H9 (cell line): ENCODE results near the gene SIPA1L3. TPM values are rescaled to one million over a fixed set of nuclear protein-coding genes. Genes with fewer than 3 reads are reported as not detected.

Experiments
- DNase-seq: peaks from one replicate; pipeline ENCODE4 v3.0.0-alpha.2; 2017
- H2AFZ ChIP-seq: one replicate; pipeline ENCODE4 v1.6.1; 2013; ENCODE audit warnings: mild to moderate bottlenecking, low read length, control low read depth, moderate library complexity
- H2AK5ac ChIP-seq: 2 replicates; pipeline ENCODE4 v1.6.1; 2013; ENCODE audit warnings: low read length, control low read depth, mixed read lengths; ENCODE audit not compliant: insufficient read length
- H2BK120ac ChIP-seq: one replicate; pipeline ENCODE4 v1.6.1; 2013; ENCODE audit warnings: low read depth, mild to moderate bottlenecking, low read length, control low read depth, inconsistent platforms; ENCODE audit not compliant: poor library complexity, severe bottlenecking
- H2BK12ac ChIP-seq: 2 replicates; pipeline ENCODE4 v1.6.1; 2013; ENCODE audit warnings: low read length, control low read depth, mixed read lengths, low read depth; ENCODE audit not compliant: insufficient read length
- H2BK15ac ChIP-seq: 2 replicates; pipeline ENCODE4 v1.6.1; 2013; ENCODE audit warnings: low read depth, low read length, control low read depth
- H2BK20ac ChIP-seq: one replicate; pipeline ENCODE4 v1.6.1; 2013; ENCODE audit warnings: low read depth, mild to moderate bottlenecking, low read length, control low read depth, inconsistent platforms; ENCODE audit not compliant: poor library complexity, severe bottlenecking
- H2BK5ac ChIP-seq: 2 replicates; pipeline ENCODE4 v1.6.1; 2013; ENCODE audit warnings: low read length, control low read depth, mixed read lengths; ENCODE audit not compliant: insufficient read length
- H3K14ac ChIP-seq: 2 replicates; pipeline ENCODE4 v1.6.1; 2013; ENCODE audit warnings: low read length, control low read depth; ENCODE audit not compliant: insufficient read depth
- H3K18ac ChIP-seq: 2 replicates; pipeline ENCODE4 v1.6.1; 2013; ENCODE audit warnings: low read depth, mild to moderate bottlenecking, mixed read lengths, low read length, control low read depth; ENCODE audit not compliant: insufficient read length
- H3K23ac ChIP-seq: 2 replicates; pipeline ENCODE4 v1.6.1; 2013; ENCODE audit warnings: low read length, control low read depth, mixed read lengths, low read depth; ENCODE audit not compliant: insufficient read length
- H3K23me2 ChIP-seq: 2 replicates; pipeline ENCODE4 v1.6.1; 2013; ENCODE audit warnings: low read depth, mild to moderate bottlenecking, mixed read lengths, low read length, control low read depth; ENCODE audit not compliant: insufficient read length, poor library complexity, severe bottlenecking
- H3K27ac ChIP-seq: 2 replicates; pipeline ENCODE4 v1.5.1; 2013; ENCODE audit warnings: low read length, control low read depth, mixed read lengths, low read depth; ENCODE audit not compliant: insufficient read length
- H3K27me3 ChIP-seq: 2 replicates; pipeline ENCODE4 v1.6.1; 2013; ENCODE audit warnings: low read length, control low read depth, inconsistent platforms; ENCODE audit not compliant: insufficient read depth
- H3K4ac ChIP-seq: 2 replicates; pipeline ENCODE4 v1.6.1; 2013; ENCODE audit warnings: low read depth, mild to moderate bottlenecking, control low read depth, inconsistent platforms, low read length, moderate library complexity
- H3K4me1 ChIP-seq: 2 replicates; pipeline ENCODE4 v1.6.1; 2013; ENCODE audit warnings: low read length, control low read depth, inconsistent platforms; ENCODE audit not compliant: insufficient read depth
- H3K4me2 ChIP-seq: 2 replicates; pipeline ENCODE4 v1.6.1; 2013; ENCODE audit warnings: low read length, control low read depth, mixed read lengths; ENCODE audit not compliant: insufficient read length, insufficient read depth
- H3K56ac ChIP-seq: 2 replicates; pipeline ENCODE4 v1.6.1; 2013; ENCODE audit warnings: low read depth, mild to moderate bottlenecking, mixed read lengths, low read length, control low read depth; ENCODE audit not compliant: insufficient read length
- H3K79me1 ChIP-seq: 2 replicates; pipeline ENCODE4 v1.6.1; 2013; ENCODE audit warnings: low read depth, mild to moderate bottlenecking, moderate library complexity, low read length, control low read depth, inconsistent platforms; ENCODE audit not compliant: insufficient read depth, poor library complexity, severe bottlenecking
- H3K79me2 ChIP-seq: 2 replicates; pipeline ENCODE4 v1.6.1; 2013; ENCODE audit warnings: low read length, control low read depth, inconsistent platforms; ENCODE audit not compliant: insufficient read depth
- H3K9ac ChIP-seq: 2 replicates; pipeline ENCODE4 v1.6.1; 2013; ENCODE audit warnings: low read length, control low read depth, mixed read lengths; ENCODE audit not compliant: insufficient read length; ENCODE audit errors: extremely low read depth
- H3K9me3 ChIP-seq: one replicate; pipeline ENCODE4 v1.6.1; 2013; ENCODE audit warnings: low read depth, low read length, inconsistent platforms; ENCODE audit not compliant: control insufficient read depth
- H3T11ph ChIP-seq: one replicate; pipeline ENCODE4 v1.6.1; 2013; ENCODE audit warnings: mild to moderate bottlenecking, low read length, control low read depth, inconsistent platforms
- H4K20me1 ChIP-seq: one replicate; pipeline ENCODE4 v1.6.1; 2013; ENCODE audit not compliant: control insufficient read depth, insufficient read length, insufficient read depth
- H4K5ac ChIP-seq: 2 replicates; pipeline ENCODE4 v1.6.1; 2013; ENCODE audit warnings: low read depth, mild to moderate bottlenecking, mixed read lengths, low read length, control low read depth; ENCODE audit not compliant: insufficient read length
- H4K8ac ChIP-seq: replicated peaks from 2 replicates; pipeline ENCODE4 v1.6.1; 2013; ENCODE audit warnings: low read length, control low read depth, mixed read lengths, low read depth; ENCODE audit not compliant: insufficient read length
- H4K91ac ChIP-seq: 2 replicates; pipeline ENCODE4 v1.6.1; 2013; ENCODE audit warnings: low read depth, mild to moderate bottlenecking, moderate library complexity, mixed read lengths, low read length, control low read depth; ENCODE audit not compliant: insufficient read length
- H3K27ac Mint-ChIP-seq, 3 experiments: 2 replicates in 2 of 3; 3 replicates in 1 of 3; pipeline ENCODE4 v1.8.0; 2020 to 2021; ENCODE audit warnings: mixed read lengths in 3 of 3, mild to moderate bottlenecking in 1 of 3, moderate library complexity in 1 of 3
- H3K27me3 Mint-ChIP-seq: 2 replicates; pipeline ENCODE4 v1.8.0; 2021; ENCODE audit warnings: low read depth, mild to moderate bottlenecking, moderate library complexity, mixed read lengths
- H3K36me3 Mint-ChIP-seq, 3 experiments: 2 replicates in 2 of 3; 3 replicates in 1 of 3; pipeline ENCODE4 v1.8.0; 2020 to 2021; ENCODE audit warnings: low read depth in 3 of 3, mixed read lengths in 3 of 3; ENCODE audit not compliant: insufficient read depth in 1 of 3
- H3K4me1 Mint-ChIP-seq, 2 experiments: 2 replicates each; pipeline ENCODE4 v1.8.0; 2020; ENCODE audit warnings: mixed read lengths in 2 of 2
- H3K4me3 Mint-ChIP-seq, 2 experiments: 2 replicates in 1 of 2; 3 replicates in 1 of 2; pipeline ENCODE4 v1.8.0; 2020 to 2021; ENCODE audit warnings: mild to moderate bottlenecking in 2 of 2, mixed read lengths in 2 of 2, moderate library complexity in 1 of 2
- H3K9me3 Mint-ChIP-seq, 2 experiments: 2 replicates in 1 of 2; 3 replicates in 1 of 2; pipeline ENCODE4 v1.8.0; 2020; ENCODE audit warnings: mild to moderate bottlenecking in 2 of 2, mixed read lengths in 2 of 2, moderate library complexity in 1 of 2
- CTCF ChIP-seq: fragments of 200-600 bp; sonication (generic); conservative IDR thresholded peaks from 3 replicates; pipeline ENCODE4 v1.8.0; 2021; ENCODE audit warnings: antibody characterized with exemption, mild to moderate bottlenecking
- WGBS: extraction: QIAGEN DNeasy Blood & Tissue Kit; methylation state at CpG from one replicate; pipeline ENCODE4 v1.1.7; 2013; ENCODE audit warnings: missing lambda C conversion rate, low lambda C conversion rate, mixed read lengths; ENCODE audit not compliant: insufficient read length; ENCODE audit errors: extremely low coverage; 5-methylcytosine and 5-hydroxymethylcytosine counted together
- total RNA-seq: library from RNA; stranded (reverse); gene quantifications from 2 replicates; pipeline ENCODE4 v1.2.1, GENCODE V29; 2021

The SIPA1L3 gene
- total RNA-seq, 1 experiment from 2014 or later = 40.1 TPM

- H3K4me3 Mint-ChIP-seq = no peak overlapping the region
- Histone ChIP-seq H3K79me2 (no peaks in the 10 kb centered on the region), H3K23ac (no peak overlapping the region), H3K4me1 (peaks cover 3% of the 10 kb centered on the region; the same call in 1 of the 2 replicates), H3K27me3 (no peaks in the 10 kb centered on the region), H2BK12ac (no peak overlapping the region), H2BK20ac (no peak overlapping the region), H4K5ac (no peak overlapping the region), H3K9ac (no peak overlapping the region), H4K20me1 (no peaks in the 10 kb centered on the region), H4K8ac (no peak overlapping the region), H3K56ac (no peak overlapping the region), H3K4me2 (no peak overlapping the region), H2AK5ac (no peak overlapping the region), H3K9me3 (no peaks in the 10 kb centered on the region), H3K27ac (no peak overlapping the region), H3K14ac (no peak overlapping the region), H2BK120ac (no peak overlapping the region), H3K4ac (no peak overlapping the region), H4K91ac (no peak overlapping the region), H3K18ac (no peak overlapping the region), H2BK5ac (no peak overlapping the region), H3K79me1 (no peaks in the 10 kb centered on the region), H2AFZ (no peak overlapping the region), H3K23me2 (peaks cover 7% of the 10 kb centered on the region), H3T11ph (no peak overlapping the region), H2BK15ac (no peak overlapping the region)
- no peaks in the 10 kb centered on the region; a peak in 1 of 5 replicates for H3K9me3 Mint-ChIP-seq
- no peaks in the 10 kb centered on the region; a peak in 1 of 7 replicates for H3K36me3 Mint-ChIP-seq
- H3K27me3 Mint-ChIP-seq = peaks cover 8% of the 10 kb centered on the region
- no peak for TF ChIP-seq CTCF
- H3K4me1 Mint-ChIP-seq = peaks cover 34 to 54% of the 10 kb centered on the region in 2 experiments
- no peak for DNase-seq
- H3K27ac Mint-ChIP-seq = no peak overlapping the region
- no CpG with 5 or more reads among the region's 7 CpGs for WGBS
Measured at GRCh38 chr19:38248421-38248820, 341.4 kb downstream of the SIPA1L3 start.
